ENCODE measurements around the gene SCAP. TPM values are rescaled to one million over a fixed set of nuclear protein-coding genes. Genes with fewer than 3 reads are reported as not detected.
A peak's percentile ranks its signal among the peaks of the same experiment; 100 is the strongest.

SCAP gene
- total and polyA plus RNA-seq, 2 of the 13 experiments (the other 11 are each of a cell fraction or from before 2014, with no cell fraction given): 40.4 to 53.3 TPM

DNA sequence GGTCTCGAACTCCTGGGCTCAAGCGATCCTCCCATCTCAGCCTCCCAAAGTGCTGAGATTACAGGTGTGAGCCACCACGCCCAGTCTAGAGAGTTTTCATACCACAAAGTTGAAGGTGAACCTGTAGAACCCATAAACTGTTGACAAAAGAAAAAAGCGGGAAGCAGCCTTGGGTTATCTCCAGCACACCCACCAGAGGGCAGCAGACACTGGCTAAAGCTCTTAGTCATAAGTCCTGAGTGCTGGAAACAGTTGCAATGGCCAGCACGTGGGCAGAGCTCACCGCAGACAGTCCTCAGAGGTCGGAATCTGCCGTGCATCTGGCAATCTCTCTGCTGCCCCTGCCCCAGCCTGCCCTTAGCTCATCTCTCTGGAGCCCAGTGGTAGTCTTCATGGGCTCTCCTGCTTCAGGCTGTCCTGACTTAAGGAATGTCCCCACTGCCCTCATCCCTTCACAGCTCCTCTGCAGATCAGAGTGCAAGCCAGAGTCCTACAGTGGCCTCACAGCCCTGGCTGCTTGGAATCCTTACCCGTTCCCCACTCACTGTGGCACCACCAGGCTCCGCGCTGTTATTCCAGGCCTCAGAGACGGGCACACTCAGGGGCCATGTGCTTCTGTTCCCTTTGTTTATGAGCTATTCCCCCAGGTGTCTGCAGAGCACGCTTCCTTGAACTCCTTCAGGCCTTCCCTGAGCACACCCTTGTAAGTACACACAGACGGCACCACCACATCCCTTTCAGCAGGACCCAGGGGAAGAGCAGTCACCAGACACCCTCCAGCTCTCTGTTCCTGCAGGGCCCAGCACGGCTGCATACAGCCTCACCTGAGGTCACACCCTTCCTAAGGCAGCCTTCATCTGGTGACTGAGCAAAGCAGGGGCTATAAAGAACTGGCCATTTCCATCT lies 46.6 kb upstream of the SCAP start (continued):
- TF ChIP-seq ZNF138 (CRISPR knock-in tag; IDR thresholded peaks at IDR 0.05; ENCODE audit: low read depth) (0 out of 2 replicates have a peak, but pooled peaks have one; percentile 21), MYNN (CRISPR knock-in tag; IDR thresholded peaks at IDR 0.05; ENCODE audit: low read depth) (no peak), ZNF547 (CRISPR knock-in tag; IDR thresholded peaks at IDR 0.05) (peak; percentile 74; the same call in 1 of the 2 replicates), HOXA7 (CRISPR knock-in tag; IDR thresholded peaks at IDR 0.05) (no peak), KLF15 (CRISPR knock-in tag; IDR thresholded peaks at IDR 0.05; ENCODE audit: borderline replicate concordance) (0 out of 2 replicates have a peak, but pooled peaks have one; percentile 29), MIER2 (CRISPR knock-in tag; IDR thresholded peaks at IDR 0.05) (no peak), CERS6 (CRISPR knock-in tag; IDR thresholded peaks at IDR 0.05) (no peak), RFX5 (IDR thresholded peaks at IDR 0.05; ENCODE audit: low read depth, low read length) (no peak), NFYC (CRISPR knock-in tag; IDR thresholded peaks at IDR 0.05) (no peak), POLR2G (IDR thresholded peaks at IDR 0.05; ENCODE audit: low read depth, low read length) (no peak), ZNF414 (CRISPR knock-in tag; IDR thresholded peaks at IDR 0.05) (no peak), SOX5 (CRISPR knock-in tag; IDR thresholded peaks at IDR 0.05; ENCODE audit: borderline replicate concordance) (peak; percentile 27; the same call in 1 of the 2 replicates), XRCC5 (optimal IDR thresholded peaks at IDR 0.05; ENCODE audit: low read length) (peak; percentile 52), ZNF501 (CRISPR knock-in tag; IDR thresholded peaks at IDR 0.05) (no peak), RFXAP (CRISPR knock-in tag; IDR thresholded peaks at IDR 0.05; ENCODE audit: borderline replicate concordance) (peak; percentile 33; the same call in 1 of the 2 replicates), MAFK (conservative IDR thresholded peaks at IDR 0.05 in 1 of 2, IDR thresholded peaks at IDR 0.05 in 1 of 2; ENCODE audit: low read length in 2 of 2) (no peak), DNMT1 (CRISPR knock-in tag; IDR thresholded peaks at IDR 0.05) (0 out of 2 replicates have a peak, but pooled peaks have one; percentile 49), PITX1 (CRISPR knock-in tag; IDR thresholded peaks at IDR 0.05) (peak; percentile 70; the same call in 1 of the 2 replicates), AKNA (CRISPR knock-in tag; IDR thresholded peaks at IDR 0.05; ENCODE audit: borderline replicate concordance) (no peak), ZNF703 (CRISPR knock-in tag; IDR thresholded peaks at IDR 0.05; ENCODE audit: borderline replicate concordance) (no peak)
- TF ChIP-seq, protein P1, sequence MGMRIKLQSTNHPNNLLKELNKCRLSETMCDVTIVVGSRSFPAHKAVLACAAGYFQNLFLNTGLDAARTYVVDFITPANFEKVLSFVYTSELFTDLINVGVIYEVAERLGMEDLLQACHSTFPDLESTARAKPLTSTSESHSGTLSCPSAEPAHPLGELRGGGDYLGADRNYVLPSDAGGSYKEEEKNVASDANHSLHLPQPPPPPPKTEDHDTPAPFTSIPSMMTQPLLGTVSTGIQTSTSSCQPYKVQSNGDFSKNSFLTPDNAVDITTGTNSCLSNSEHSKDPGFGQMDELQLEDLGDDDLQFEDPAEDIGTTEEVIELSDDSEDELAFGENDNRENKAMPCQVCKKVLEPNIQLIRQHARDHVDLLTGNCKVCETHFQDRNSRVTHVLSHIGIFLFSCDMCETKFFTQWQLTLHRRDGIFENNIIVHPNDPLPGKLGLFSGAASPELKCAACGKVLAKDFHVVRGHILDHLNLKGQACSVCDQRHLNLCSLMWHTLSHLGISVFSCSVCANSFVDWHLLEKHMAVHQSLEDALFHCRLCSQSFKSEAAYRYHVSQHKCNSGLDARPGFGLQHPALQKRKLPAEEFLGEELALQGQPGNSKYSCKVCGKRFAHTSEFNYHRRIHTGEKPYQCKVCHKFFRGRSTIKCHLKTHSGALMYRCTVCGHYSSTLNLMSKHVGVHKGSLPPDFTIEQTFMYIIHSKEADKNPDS (CRISPR knock-in tag; IDR thresholded peaks at IDR 0.05): no peak

All from HepG2 (cell line).